ENCODE measurements around the gene SPRYD4.
A peak's percentile ranks its signal among the peaks of the same experiment; 100 is the strongest.
"Not testable (repeated sequence)": the region's sequence is repeated elsewhere in the genome, so short reads cannot be mapped to it uniquely, and the experiment has no call there.

SPRYD4 gene

GRCh38 chr12:56468216-56469006 is at the start of gene SPRYD4:
Gene SPRYD4, plus strand, starts transcription at chr12:56468578. Its CDS starts 14 bp downstream, at chr12:56468592.
- peak; percentile 94 for DNase-seq

DNA sequence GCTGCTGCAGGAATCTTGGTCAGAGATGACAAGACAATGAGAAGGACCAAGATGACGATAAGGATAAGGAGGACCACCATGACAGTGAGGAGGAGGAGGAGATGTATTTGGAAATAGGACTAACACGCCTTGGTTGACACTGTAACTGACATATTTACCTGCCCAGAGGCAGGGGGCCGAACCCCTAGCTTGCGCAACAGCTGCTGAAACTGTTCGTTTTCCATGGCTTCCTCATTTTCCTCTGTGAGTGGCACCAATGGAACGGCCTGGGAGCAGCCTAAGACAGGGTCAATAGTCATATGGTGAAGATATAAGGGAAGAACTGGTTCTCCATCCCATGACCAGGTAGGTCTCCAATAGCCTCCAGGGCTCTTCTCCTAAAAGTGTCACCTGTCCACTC is 48.0 kb upstream of the SPRYD4 start:
- DNase-seq: no peak

GRCh38 chr12:56425193-56425592 is 43.2 kb upstream of the SPRYD4 start:
- DNase-seq: no peak

DNA sequence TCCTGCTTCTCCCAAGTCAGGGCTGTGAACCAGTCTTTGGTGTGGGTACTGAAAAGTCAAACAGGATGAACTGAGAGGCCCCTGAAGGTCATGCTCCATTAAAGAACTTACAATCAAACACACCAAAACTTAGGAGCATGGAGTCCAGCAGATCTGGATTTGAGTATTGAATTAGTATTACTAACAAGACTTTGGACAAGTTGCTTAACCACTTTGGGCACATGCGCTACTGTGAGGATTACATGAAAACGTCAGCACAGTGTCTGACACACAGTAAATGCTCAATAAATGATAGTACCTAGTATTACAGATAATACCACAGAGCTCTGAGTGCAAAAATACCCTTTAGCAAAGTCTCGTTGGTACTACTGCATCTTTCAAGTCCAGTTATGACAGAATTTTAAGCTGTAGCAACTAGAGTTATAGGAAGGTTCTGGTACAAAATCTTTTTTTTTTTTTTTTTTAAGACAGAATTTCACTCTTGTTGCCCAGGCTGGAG is 42.4 kb upstream of the SPRYD4 start:
- no peak for DNase-seq

DNA sequence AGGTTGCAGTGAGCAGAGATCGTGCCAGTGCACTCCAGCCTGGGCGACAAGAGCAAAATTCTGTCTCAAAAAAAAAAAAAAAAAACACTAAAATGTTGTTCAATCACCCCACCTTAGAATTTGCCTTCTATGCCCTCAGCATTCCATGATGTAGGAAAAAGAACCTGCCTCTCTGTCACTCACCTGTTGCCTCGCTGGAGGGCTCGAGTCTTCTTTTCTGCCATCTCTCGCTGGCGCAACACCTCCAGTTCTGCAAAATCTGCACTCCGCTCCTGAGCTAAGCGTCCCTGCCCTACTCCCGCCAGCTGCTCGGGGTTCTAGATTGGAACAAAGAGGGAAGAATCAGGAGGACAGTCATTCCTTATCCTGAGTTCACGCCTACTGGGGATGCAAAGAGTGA is 37.1 kb upstream of the SPRYD4 start:
- DNase-seq: no peak

GRCh38 chr12:56431850-56432249 is 36.5 kb upstream of the SPRYD4 start:
- no peak for DNase-seq

DNA sequence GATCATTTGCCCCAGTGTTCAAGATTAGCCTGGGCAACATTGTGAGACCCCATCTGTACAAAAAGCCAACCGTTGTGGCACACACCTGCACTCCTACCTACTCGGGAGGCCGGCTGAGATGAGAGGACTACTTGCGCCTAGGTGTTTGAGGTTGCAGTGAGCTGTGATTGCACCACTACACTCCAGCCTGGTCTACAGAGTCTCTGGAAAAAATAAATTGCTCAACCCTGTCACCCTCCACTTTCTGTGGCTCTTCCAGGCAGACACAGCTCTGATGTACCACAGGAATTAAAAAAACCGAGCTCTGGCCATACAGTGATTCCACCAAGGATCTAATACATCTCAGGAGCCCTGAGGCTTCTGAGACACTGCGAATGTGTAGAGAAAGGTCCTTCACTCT is 33.5 kb upstream of the SPRYD4 start:
- DNase-seq: no peak

DNA sequence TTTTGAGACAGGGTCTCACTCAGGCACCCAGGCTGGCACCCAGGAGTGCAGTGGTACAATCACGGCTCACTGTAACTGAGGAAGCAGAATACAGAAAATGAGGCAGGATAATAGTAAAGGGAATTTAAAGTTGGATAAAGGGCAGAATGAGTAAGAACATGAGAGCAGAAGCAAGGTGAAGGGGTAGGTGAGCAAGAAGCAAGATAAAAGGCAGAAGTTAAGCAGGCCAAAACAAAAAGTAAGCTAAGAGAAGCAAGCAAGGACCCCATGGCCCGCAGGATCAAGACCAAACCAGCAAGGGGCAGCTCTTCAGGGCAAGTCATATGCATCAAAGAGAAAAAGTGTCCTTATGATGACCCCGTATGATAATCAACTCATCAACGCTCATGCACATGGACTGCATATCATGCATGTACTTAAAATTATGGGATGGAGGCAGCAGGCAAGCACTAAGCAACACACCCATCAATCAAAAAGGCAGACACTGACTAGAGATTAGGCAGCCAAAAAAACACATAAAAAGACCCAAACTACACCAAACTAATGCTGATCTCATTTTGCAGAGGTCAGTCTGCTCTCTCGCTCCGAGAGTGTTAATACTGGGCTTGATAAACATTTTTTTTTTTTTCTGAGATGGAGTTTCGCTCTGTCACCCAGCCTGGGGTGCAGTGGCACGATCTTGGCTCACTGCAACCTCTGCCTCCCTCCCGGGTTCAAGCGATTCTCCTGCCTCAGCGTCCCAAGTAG is 30.8 kb upstream of the SPRYD4 start:
- no peak for DNase-seq

- not testable (repeated sequence) for DNase-seq
These were observed 25.2 kb upstream of the SPRYD4 start for GRCh38 chr12:56443208-56443607.

DNA sequence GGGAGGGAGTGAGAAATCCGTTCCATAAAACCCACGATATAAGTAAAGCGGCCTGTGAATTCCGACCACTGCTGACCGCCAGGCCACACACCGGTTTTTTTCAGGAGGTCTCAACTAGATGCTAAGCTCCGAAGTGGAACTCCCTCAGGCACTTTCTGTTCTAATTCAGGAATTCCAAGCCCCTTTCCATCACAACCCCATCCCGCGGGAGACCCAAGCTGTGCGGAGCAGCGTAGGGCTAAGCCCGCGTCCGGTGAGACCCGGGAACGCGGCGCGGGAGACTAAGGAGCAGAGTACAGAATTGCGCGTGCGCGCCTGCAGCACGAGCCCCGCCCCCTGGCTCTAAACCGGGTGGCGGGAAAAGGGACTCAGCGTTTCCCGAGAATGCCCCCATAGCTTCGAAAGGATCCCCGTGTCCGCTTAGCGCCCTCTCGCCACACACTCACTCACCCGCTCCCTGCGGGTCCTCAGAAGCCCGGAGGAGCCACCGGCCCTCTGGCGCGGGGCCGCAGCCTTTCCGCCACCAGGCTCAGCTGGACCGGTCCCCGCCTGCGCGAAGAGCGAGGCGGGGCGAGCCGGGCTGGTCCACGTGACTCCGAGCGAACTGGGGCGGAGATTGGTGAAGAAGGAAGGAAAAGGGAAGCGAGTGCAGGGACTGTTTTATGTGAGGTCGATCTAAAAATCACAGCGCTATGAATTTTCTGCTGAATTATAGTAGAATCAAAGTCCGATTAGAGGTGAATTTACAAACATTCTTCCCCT is 19.3 kb upstream of the SPRYD4 start, which contains the start of gene TIMELESS:
TSS of gene TIMELESS (minus strand) at position 567 of the 762 bp plus-strand sequence. CDS start 15,256 bp downstream, outside the sequence.
- peak; percentile 92 for DNase-seq

DNA sequence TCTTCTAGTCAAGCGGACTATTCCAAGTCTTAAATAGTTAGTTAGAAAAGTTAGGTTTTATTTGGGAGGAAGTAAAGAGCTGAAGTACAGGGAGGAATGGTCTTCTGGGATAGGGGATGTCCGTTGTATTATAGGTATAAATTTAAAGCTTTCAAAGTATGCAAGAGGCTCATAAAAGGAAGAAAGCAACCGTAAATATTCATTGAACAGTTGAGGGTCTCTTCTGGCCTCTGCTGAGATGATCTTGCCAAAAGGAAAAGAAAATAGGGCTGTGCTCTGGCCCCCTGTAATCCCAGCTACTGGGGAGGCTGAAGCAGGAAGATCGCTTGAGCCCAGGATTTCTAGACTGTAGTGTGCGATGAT is 18.8 kb upstream of the SPRYD4 start:
- no peak for DNase-seq

DNA sequence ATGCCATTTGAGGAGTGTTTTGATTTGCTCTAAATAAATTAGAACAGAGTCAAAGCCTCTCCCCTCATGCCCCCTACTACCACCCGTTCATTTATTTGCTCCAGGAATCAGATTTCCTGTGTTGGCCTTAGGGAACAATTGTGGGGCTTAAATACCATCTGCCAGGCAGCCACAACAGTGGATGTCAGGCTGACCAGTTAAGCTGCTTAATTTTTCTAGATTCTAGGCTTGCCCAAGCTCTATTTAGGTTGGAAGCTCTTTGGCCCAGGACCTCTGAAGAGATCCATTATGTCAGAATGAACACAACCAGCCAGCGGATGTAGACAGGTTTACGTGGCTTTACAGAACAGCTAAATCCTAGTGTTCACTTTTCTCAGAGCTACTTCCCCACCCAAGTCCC is 18.1 kb upstream of the SPRYD4 start:
- DNase-seq: peak; percentile 23

GRCh38 chr12:56451147-56451546 is 17.2 kb upstream of the SPRYD4 start:
- no peak for DNase-seq

- no peak for DNase-seq
These were observed 13.8 kb upstream of the SPRYD4 start, which contains the start of gene MIP for GRCh38 chr12:56454557-56454956. Gene MIP, minus strand, starts transcription at chr12:56454657. Its CDS starts 44 bp downstream, at chr12:56454613.

DNA sequence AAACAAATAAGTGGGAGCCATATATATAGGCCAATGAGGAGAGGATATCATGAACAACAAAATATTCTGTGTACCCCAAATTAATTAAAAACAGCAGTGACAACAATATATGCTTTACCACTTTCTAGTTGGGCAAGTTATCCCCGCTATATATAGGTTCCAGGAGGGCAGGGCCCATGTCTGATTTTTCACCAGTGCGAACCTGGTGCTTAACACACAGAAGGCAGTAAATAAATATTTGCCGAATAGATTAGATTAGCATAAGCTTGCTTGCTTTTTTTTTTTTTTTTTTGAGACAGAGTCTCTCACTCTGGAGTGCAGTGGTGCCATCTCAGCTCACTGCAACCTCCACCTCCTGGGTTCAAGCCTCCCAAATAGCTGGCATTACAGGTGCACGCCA is 10.6 kb upstream of the SPRYD4 start:
- DNase-seq: no peak

DNA sequence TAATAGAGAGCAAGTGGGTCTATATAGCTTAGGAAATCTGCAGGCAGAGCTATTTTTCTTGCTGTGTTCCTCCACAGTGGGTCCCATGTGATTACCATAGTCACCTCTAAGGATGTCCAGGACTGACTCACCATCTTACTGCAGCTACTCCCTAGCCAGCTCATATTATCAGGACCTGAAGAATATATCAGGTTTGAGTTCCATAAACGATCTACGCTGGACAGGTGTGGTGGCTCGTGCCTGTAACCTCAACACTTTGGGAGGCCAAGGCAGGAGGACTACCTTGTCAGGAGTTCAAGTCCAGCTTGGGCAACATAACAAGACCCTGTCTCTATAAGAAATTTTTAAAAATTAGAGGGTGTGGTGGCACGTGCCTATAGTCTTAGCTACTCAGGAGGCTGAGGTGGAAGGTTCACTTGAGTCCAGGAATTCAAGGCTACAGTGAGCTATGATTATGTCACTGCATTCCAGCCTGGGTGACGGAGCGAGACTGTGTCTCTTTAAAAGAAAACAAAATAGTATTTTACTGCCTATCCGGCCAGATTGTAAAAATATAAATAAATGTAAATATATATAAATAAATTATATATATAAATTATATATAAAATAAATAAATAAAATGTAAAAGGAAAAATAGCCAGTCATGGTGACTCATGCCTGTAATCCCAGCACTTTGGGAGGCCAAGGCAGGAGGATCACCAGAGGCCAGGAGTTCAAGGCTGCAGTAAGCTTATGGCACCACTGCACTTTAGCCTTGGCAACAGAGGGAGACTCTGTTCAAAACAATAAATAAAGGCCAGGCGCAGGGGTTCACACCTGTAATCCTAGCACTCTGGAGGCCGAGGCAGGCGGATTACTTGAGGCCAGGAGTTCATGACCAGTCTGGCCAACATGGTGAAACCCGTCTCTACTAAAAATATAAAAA is 6.9 kb upstream of the SPRYD4 start:
- DNase-seq: no peak

DNA sequence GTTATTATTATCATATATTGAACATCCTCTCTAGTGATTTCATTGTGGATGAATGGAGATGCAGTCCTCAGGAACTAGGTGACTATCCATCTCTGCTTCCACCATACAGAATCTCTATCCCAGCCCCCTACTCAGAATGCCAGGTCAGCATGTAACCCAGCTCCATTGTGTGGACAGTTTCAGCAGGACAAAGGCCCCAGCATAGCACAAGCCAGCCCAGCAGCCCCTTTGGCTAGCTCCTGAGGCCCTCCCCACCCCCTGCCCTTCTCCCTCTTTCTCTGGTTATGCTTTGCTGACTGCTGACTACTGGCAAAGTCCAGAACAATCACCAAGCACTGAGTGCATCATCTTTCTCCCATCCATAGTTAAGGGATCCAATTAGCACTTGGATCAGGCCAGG is 5.8 kb upstream of the SPRYD4 start:
- DNase-seq: no peak

GRCh38 chr12:56469007-56469930 is 891 bp downstream of the SPRYD4 start:
- DNase-seq: no peak

DNA sequence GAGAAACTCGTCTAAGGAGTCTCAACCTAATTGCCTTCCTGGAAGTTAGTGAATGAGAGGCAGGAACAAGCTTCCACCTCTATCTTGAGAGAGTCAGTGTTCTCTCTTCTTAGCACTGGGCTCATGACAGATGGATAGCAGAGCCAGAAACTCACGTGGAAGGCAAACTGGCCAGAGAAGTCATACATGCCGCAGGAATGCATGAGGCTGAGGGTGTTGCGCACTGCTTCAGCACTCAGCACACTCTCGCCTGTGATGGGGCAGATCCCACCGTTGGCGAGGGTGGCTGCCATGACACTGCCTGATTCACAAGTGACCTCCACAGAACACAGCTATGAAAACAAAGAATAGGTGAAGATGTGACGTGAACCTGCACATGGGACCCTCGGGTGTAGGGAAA is 6.0 kb downstream of the SPRYD4 start:
- no peak for DNase-seq

DNA sequence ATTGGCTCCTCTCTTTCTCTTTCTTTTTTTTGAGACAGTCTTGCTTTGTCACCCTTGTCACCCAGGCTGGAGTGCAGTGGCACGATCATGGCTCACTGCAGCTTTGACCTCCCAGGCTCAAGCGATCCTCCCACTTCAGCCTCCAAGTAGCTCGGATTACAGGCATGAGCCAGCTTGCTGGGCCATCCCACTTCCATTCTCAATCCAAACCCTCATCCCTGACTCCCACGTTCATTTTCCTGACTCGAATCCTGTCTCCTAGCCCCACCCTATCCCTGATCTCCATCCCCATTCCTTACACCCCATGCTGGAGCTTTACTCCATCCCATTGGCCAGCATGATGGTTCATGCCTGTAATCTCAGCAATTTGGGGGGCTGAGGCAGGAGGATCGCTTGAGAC is 7.8 kb downstream of the SPRYD4 start:
- no peak for DNase-seq

GRCh38 chr12:56476972-56477432 is 8.6 kb downstream of the SPRYD4 start:
- DNase-seq: peak; percentile 33
